HG02678 (cell line): ENCODE results near the gene EDIL3.
"Not testable (repeated sequence)": the region's sequence is repeated elsewhere in the genome, so short reads cannot be mapped to it uniquely, and the experiment has no call there.

ENCODE experiments used
- ATAC-seq: cut with Tn5 transposase; IDR thresholded peaks from one replicate; pipeline ENCODE4 v1.9.1; 2021; ENCODE audit warnings: mild to moderate bottlenecking, moderate library complexity; ENCODE audit not compliant: unreplicated experiment

Gene EDIL3

DNA sequence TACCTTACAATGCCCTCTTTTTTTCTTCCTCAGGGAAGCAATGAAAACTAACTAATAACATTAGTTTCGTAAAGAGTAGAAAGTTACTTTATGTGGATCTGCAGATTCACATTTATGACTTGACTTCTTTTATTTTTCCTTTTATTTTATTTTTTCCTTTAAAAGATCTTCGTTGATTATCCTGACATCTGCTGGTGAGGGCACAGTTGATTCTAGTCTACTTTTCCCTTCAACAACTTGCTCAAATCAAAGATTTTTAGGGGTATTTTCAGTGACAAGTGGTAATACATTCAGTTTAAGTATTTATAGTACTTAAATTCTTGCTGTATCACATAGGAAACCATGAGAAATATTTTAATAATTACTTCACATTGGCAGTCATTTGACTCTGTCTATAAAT, 4.9 kb downstream of the EDIL3 start:
- no peak for ATAC-seq

DNA sequence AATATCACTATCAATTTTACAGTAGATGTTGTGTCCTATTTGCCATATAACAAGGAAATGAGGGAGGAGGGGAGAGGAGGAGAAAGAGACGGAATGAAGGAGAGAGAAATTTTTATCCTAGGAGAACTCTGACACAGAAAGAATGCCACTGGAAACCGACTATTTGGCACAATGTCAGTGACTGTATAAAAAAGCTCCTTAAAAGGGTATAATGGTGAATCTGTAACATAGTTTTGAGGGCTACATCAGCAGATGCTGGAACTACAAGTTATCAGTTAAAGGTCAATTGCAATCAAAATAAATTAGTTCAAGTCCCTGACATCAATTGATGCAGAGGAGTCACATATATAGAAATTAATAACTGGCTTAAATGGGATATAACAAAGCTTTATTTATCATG, 5.7 kb downstream of the EDIL3 start:
- no peak for ATAC-seq

DNA sequence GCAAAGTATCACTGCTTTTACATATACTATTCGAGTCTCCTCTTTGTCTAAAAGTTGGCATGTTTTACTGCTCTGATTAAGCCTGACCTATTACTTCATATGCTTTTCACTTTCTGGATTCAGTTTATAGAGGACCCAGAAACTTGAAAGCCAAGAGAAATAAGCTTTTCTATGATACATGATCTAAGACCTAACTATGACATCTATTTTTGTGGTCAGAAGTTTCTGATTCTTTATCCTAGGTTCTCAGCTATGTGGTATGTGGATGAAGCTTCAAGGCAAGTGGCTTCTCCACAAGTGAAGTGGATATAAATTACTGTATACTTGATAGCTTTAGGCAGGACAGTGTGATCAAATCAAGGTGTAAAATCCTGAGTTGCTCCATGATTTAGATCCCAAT, 6.3 kb downstream of the EDIL3 start:
- no peak for ATAC-seq

DNA sequence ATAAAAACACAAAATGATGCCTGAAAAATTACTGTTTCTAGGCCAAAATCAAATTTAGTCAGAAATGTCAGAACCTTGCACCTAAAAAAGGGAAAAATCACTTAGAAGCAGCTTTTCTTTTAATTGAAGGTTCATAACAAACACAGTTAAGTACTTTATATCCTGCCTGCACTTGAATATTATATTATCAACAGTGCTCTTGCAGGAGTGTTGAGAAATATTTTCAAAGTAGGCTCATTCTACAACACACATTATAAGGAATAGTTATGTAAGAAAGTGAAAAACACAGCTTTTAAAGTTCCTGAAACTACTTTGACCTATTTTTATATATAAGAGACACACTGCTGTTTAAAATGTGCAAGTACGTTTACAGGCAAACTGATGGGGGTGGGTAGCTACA, 8.3 kb downstream of the EDIL3 start:
- no peak for ATAC-seq

DNA sequence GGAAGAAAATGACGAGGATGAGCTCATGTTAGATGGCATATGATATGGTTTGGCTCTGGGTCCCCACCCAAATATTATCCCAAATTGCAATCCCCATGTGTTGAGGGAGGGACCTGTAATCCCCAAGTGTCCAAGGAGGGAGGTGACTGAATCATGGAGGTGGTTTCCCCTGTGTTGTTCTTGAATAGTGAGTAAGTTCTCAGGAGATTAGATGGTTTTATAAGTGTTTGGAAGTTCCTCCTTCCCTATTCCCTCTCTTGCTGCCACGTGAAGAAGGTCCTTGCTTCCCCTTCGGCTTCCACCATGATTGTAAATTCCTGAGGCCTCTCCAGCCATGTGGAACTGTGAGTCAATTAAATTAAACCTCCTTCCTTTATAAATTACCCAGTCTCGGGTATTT, 10.1 kb downstream of the EDIL3 start:
- ATAC-seq, result no peak

DNA sequence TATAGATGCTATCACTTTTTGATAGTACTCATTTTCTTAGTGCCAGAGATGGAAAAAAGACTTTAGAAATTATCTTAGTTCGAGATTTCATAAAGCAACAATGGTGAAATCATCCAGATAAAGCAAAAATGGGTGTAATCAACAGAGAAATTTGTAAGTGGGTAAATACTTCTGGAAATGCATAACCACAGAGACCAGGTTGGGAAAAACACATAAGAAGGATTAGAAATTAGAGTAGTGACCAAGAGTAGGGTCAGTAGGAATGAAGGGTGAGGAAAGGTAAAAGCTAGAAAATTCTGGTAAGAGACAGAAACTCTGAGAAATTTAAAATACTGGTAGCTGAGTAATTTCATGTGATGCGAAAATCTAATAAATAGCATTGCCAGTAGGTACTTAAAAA, 11.2 kb downstream of the EDIL3 start:
- no peak for ATAC-seq

DNA sequence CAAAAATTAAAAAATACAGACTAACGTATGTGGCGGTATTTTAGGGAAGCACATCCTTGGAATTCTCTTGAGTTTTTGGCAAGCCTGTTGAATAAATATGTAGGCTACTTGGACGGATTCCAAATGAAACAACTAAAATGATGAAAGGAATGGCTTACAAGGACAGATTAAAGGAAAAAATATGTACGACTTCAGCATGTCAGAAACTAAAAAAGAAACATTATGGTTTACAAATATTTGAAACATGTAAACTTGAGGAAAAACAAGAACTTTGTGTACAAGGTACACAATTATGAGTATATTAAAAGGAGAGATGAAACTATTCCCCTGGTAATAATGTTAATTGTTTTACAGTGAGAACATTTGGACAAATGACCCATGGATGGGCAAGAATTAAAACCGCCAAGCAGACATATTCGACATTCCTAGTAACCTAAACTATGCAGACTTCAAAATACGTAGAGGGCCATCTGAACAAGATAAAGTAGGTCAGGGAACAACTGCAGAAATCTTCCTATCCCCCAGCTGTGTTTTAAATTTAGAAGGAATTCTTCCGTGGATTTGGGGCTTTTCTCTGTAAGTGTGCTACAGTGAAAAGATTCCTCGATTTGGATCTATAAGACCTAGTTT, 12.5 kb downstream of the EDIL3 start:
- ATAC-seq, result no peak

DNA sequence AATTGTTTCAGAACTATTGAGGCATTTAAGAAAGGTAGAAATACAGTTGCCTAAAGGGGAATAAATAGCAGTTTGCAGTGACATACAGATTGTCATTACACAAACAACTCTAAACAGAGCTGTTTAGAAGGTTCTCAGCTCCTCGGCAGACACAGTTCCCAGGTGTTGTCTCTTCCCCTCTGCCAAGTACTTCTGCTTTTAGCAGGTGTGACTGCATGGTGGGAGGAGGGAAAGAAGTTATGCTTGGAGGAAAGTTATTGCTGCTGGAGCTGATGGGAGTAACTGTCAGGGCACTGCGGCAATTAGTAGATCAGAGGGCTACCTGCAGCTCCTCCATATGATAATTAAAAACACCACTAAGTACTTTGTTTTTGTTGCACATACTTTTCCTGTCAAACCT, 14.5 kb downstream of the EDIL3 start:
- ATAC-seq, result no peak

DNA sequence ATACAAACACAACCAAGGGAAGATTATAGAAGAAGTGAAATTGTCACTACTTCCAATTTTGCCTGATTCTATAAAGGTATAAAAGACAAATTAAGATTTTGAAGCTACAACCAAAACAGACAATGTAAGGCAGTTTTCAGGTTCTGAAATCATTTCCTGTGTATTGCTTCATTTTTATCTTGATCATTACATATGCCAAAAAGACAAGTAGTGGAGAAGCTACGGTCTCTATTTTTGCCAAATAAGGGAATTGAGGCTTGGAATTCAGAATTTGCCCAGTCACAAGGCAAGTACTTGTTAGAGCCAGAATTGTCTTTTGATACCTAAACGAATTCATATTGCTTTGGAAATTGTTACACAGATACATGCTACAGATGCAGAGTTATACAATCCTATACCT, 20.6 kb downstream of the EDIL3 start:
- ATAC-seq, result no peak

DNA sequence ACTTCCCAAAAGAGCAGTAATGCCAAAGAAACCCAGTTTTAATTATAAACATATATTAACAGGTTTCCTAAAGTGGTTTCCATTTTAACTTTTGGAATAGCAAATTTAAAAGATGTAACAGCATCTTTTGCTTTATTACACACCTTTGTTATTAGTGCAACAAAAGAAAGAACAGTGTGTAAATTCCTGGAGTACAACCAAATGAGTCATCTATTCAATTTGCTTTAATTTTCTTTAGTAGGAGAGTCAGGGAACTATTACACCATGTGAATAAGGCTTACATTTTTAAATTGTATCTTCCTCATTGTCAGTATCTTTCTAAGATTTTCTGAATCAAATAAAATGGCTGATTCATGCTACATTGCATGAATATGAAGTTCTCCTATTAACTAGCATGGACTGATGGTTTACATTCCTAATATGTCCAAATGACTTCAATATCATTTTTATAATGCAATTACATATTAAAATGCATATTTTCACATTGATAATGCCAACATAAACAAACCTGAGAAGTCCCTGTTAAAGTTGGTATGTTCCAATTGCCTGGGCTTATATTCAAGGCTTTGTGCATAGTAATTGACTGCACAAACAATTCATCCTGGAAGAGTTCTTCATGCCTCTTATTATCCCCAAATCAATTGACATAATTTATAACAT, 22.5 kb downstream of the EDIL3 start:
- no peak for ATAC-seq

DNA sequence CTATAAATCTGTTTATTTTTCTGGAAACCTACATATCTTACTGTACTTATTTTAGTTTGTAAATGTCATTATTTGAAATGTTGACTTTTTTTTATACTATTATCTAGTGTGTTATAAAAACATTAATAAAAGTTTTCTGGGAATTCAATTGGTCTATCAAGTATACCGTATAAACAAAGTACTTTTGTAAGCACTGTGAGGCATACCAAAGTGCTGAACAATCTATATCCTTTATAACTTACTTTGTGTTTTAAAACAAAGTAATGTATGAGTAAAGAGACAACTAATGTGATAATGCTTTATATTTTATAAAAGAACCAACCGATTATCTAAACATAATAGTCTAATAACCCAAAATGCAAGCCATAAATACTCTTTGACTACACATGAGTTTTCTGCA, 23.1 kb downstream of the EDIL3 start:
- no peak for ATAC-seq

DNA sequence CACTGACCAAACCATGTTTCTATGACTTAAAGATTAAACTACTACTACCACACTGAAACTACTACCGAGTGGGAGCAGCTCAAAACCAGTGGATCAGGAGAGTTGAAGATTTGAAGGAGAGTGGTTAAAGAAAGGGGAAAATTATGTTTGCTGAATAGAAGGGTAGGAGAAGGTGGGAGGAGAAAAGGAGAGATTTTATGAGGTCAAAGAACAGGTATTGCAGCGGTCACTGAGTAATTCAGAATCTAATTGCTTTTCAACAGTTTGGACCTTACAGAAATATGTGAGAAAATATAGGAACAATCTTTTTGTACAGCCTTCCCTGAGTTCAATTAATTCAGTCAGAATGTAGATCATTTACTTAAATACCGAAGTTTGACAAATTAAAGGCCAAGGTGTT, 24.6 kb downstream of the EDIL3 start:
- no peak for ATAC-seq

DNA sequence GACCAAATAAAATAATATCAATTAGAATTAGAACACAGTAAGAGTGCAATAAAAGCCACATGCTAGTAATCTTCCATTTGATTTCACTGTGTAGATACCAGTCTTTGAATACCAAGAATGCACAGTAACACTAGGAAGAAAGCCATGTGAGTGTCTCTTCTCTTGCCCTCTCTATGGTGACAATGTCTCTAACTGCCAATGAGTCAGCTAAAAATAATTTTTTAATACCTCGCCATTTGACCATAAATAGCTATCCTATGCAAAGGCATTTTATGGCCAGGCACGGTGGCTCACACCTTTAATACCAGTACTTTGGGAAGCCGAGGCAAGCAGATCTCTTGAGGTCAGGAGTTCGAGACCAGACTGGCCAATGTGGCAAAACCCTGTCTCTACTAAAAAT, 30.6 kb downstream of the EDIL3 start:
- ATAC-seq, result no peak

DNA sequence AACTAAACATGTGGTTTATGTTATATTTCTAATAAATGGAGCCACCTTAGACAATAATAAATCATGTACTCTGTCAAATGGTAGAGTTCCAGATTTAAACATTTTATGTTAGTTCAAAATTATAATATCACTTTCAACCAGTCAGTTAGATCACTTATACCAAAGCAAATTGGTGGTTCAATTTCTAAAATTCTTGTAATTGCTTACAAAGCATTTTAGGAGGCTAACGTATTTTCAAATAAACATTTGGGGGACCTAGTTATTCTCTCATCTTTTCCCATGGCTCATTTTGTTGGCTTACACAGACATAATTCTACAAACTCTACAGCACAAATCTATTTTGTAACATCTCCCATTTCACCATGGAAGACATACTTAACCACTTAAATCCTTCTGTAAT, 39.9 kb downstream of the EDIL3 start:
- no peak for ATAC-seq

DNA sequence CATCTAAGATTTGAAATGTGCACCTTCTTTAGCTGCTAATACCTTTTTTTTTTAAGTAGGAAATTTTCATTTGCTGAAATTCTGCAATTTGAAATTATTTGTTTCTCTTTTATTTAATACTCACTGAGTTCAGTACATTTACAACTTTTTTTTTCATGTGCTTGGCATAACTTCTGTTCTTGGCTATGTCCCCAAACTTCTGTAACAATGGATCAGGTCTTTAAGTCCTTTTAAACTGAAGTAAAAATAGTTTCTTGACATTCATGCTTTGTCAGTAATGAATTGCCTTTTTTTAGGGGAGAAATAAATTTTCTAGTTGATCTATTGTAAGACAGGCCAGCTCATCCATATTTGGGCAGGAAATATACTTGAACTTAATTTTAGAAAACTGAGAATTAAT, 41.5 kb downstream of the EDIL3 start:
- no peak for ATAC-seq

DNA sequence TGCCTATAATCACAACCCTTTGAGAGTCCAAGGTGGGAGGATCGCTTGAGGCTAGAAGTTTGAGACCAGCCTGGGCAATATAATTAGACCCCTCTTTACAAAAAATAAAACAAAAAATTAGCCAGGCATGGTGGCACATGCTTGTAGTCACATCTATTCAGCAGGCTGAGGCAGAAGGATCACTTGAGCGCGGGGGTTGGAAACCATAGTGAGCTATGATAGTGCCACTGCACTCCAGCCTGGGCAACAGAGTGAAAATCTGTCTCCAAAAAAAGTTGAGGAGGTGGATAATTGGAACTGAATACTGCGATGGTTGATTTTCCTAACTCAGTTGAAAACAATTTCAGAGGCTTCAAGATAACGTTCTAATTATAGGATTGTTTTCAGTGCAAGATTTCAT, 52.6 kb downstream of the EDIL3 start:
- no peak for ATAC-seq

DNA sequence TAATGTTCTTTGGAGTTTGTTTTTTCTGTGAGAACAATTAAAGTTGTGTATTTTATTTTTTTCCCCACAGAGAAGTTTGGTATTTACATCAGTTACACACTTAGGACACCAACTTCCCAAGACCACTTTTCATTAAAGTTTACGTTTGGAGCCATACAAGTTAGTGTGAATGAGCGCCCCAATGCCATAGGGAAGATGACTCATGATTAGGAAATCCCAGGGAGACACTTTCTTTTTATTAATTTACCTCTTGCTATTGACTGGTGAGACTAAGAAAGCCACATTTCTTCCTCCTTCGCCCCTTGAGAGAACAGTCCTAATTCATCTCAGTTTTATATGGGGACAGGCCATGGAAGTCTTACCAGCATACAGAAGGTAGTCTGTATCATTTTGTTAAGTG, 57.1 kb downstream of the EDIL3 start:
- no peak for ATAC-seq

DNA sequence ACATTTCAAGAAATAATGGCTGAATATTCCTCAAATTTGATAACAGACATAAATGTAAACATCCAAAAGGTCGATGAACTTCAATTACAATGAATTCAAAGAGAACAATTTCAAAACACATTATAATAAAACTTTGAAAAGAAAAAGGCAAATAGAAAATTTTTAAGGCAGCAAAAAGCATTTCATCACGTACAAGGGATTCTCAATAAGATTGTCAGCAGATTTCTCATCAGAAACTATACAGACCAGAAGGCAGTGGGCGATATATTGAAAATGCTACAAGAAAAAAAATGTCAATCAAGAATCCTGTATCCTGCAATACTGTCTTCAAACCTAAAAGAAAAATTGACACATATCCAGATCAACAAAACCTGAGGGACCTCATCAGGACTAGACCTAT, 62.0 kb downstream of the EDIL3 start:
- ATAC-seq, result no peak

DNA sequence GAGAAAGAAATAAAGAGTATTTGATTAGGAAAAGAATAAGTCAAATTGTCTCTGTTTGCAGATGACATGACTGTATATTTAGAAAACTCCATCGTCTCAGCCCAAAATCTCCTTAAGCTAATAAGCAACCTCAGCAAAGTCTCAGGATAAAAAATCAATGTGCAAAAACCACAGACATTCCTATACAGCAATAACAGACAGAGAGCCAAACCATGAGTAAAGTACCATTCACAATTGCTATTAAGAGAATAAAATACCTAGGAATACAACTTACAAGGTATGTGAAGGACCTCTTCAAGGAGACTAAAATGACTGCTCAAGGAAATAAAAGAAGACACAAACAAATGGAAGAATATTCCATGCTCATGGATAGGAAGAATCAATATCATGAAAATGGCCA, 66.9 kb downstream of the EDIL3 start:
- not testable (repeated sequence) for ATAC-seq

DNA sequence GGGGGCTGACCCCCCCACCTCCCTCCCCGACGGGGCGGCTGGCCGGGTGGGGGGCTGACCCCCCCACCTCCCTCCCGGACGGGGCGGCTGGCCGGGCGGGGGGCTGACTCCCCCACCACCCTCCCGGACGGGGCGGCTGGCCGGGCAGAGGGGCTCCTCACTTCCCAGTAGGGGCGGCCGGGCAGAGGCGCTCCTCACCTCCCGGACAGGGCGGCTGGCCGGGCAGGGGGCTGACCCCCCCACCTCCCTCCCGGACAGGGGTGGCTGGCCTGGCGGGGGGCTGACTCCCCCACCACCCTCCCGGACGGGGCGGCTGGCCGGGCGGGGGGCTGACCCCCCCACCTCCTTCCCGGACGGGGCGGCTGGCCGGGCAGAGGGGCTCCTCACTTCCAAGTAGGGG, 72.4 kb downstream of the EDIL3 start:
- ATAC-seq, result not testable (repeated sequence)

DNA sequence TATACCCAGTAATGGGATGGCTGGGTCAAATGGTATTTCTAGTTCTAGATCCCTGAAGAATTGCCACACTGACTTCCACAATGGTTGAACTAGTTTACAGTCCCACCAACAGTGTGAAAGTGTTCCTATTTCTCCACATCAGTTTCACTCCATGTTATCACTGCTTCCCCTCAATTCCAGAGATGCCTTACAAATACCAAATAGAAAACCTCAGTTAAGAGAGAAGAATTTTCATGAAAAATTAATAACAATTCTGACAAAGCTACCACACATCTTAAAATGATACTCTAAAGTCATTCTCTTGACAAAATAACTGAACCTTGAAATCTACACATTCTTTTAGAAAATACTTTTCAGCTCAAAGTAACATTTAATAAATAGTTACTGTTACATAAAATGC, 74.8 kb downstream of the EDIL3 start:
- not testable (repeated sequence) for ATAC-seq

DNA sequence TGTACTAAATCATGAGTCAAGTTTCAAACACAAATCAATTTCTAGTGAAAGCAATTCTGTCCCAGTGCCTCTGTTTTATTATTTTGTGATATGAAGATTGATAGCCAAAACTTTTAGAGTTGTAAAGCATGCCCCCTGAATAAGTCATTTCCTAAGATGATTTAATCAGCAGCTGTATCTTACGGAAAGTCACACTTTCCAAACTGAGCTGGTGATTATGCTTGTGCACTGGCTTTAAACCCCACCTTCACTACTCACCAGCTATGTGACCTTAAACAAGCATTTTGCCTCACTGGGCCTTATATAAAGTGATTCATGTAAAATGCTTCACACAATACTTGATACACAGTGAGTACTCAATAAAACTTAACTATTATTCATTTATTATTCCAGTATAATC, 78.1 kb downstream of the EDIL3 start:
- no peak for ATAC-seq

DNA sequence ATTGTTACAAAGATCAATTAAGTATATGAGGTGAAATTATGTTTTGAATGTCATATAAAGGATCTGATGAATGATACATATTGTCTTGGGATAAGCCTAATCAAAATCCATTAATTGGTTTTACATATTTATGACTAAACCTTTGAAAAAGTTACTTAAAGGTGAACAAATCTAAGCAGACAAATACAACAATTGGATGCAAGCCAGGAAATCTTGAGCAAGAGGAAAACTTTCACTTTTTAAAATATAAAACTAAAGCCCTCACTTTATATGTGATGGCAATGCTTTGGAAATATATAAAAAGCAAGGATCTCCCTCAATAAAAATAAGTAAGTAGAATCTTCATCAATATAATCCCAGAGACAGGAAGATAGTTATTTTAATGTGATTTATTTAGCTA, 80.1 kb downstream of the EDIL3 start:
- ATAC-seq, result no peak
